OCI-LY7 (cell line): ENCODE measurements around the gene MTMR11.

Experiments used
- CTCF ChIP-seq: fragments of 200-600 bp; sonication (generic); conservative IDR thresholded peaks from 2 replicates; pipeline ENCODE4 v1.5.1; 2014; ENCODE audit warnings: mild to moderate bottlenecking, antibody characterized with exemption, low read length, moderate library complexity, mixed read lengths
- EZH2phosphoT487 ChIP-seq: fragments of 200-600 bp; sonication (generic); IDR thresholded peaks from 2 replicates; pipeline ENCODE4 v1.6.1; 2018; ENCODE audit warnings: low read depth, borderline replicate concordance, mild to moderate bottlenecking, mixed run types, antibody characterized with exemption, low read length, moderate library complexity, mixed read lengths

GRCh38 chr1:149886396-149887195, 50.1 kb downstream of the MTMR11 start:
- TF ChIP-seq CTCF (no peak), EZH2phosphoT487 (no peak)
